Stimulated activated memory B cell treated with anti-CD40 and anti-IgM and Interleukin-4, amounts not matched to agents 10 μg/mL and 1 μg/mL and 100 μg/mL, for 72 hours (primary cell): ENCODE results near the gene KIRREL2.
"Not testable (repeated sequence)": the region's sequence is repeated elsewhere in the genome, so short reads cannot be mapped to it uniquely, and the experiment has no call there.

ENCODE experiments used
- ATAC-seq: fragments of 150-1000 bp; cut with Tn5 transposase; 2 replicates; pipeline ENCODE4 v1.10.0; 2021
- H3K27ac Mint-ChIP-seq: one replicate; pipeline ENCODE4 v1.8.0; 2022; ENCODE audit warnings: mild to moderate bottlenecking, mixed read lengths
- H3K27me3 Mint-ChIP-seq: one replicate; pipeline ENCODE4 v1.8.0; 2022; ENCODE audit warnings: mixed read lengths
- H3K36me3 Mint-ChIP-seq: one replicate; pipeline ENCODE4 v1.8.0; 2022; ENCODE audit warnings: mixed read lengths
- H3K4me1 Mint-ChIP-seq: one replicate; pipeline ENCODE4 v1.8.0; 2022; ENCODE audit warnings: mixed read lengths
- H3K4me3 Mint-ChIP-seq: one replicate; pipeline ENCODE4 v1.8.0; 2022; ENCODE audit warnings: mild to moderate bottlenecking, moderate library complexity, mixed read lengths
- H3K9me3 Mint-ChIP-seq: one replicate; pipeline ENCODE4 v1.8.0; 2022; ENCODE audit warnings: mixed read lengths

The KIRREL2 gene

DNA sequence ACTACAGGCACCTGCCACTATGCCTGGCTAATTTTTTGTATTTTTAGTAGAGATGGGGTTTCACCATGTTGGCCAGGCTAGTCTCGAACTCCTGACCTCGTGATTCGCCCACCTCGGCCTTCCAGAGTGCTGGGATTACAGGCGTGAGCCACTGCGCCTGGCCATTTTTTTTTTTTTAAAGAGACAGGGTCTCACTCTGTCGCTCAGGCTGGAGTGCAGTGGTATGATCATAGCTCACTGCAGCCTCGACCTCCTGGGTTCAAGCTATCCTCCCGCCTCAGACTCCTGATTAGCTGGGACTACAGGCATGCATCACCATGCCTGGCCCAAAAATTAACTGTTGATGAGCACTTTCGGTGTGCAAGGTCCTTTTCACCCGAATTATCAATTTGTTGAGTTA lies 20.6 kb upstream of the KIRREL2 start:
- not testable (repeated sequence) for H3K27ac Mint-ChIP-seq

GRCh38 chr19:35841961-35842595 lies 14.6 kb upstream of the KIRREL2 start:
- ATAC-seq, result no peak
- H3K36me3 Mint-ChIP-seq, result no peaks in the 10 kb centered on the region
- no peak overlapping the region for H3K27ac Mint-ChIP-seq
- H3K4me3 Mint-ChIP-seq, result no peak overlapping the region
- peaks cover 22% of the 10 kb centered on the region for H3K4me1 Mint-ChIP-seq
- H3K9me3 Mint-ChIP-seq, result peaks cover 11% of the 10 kb centered on the region
- H3K27me3 Mint-ChIP-seq, result peaks cover 61% of the 10 kb centered on the region

More for the DNA sequence above, 20.6 kb upstream of the KIRREL2 start:
- peaks cover 48% of the 10 kb centered on the region for H3K27me3 Mint-ChIP-seq
- not testable (repeated sequence) for H3K4me3 Mint-ChIP-seq, H3K36me3 Mint-ChIP-seq, H3K9me3 Mint-ChIP-seq, H3K4me1 Mint-ChIP-seq, ATAC-seq

GRCh38 chr19:35842666-35843272 lies 13.9 kb upstream of the KIRREL2 start:
- peaks cover 61% of the 10 kb centered on the region for H3K27me3 Mint-ChIP-seq
- H3K4me1 Mint-ChIP-seq, result peaks cover 22% of the 10 kb centered on the region
- H3K4me3 Mint-ChIP-seq, result no peak overlapping the region
- no peak for ATAC-seq
- H3K9me3 Mint-ChIP-seq, result peaks cover 11% of the 10 kb centered on the region
- H3K27ac Mint-ChIP-seq, result no peak overlapping the region
- H3K36me3 Mint-ChIP-seq, result no peaks in the 10 kb centered on the region

DNA sequence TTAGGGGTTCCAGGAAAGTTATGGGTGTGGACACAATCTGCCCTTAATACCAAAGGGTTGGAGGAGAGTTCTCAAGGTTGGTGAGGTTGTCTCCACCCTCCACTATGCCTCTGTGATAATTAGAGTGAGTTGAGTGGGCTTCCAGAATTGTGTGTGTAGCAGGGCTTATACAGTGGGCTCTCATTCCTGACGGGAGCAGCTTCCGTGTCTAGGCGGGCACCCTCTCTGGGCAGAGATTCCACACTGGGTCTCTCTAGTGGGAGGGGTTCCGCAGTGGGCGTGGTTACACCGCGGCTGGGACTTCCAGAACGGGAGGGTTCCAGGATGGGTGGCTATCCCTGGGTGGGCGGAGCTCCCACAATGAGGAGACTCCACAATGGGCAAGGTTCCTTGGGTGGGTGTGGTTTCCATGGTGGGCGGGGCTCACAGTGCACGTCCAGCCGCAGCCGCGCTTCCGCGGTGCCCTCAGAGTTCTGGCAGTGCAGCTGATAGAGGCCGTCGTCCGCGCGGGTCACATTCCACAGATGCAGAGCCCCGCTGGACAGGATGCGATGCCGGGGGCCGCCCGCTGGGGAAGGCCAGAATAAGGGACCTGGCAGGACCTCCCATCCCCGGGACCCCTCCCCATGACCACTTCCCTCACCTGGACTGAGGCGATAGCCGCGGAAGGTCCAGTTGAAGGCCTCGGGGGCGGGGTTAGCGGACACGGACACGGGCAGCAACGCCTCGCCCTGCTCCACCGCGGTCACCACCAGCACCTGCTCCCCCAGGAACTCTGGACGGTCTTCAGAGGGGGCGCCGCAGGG lies 12.8 kb upstream of the KIRREL2 start:
- Mint-ChIP-seq H3K27me3 (peaks cover 71% of the 10 kb centered on the region), H3K4me1 (peaks cover 22% of the 10 kb centered on the region)

DNA sequence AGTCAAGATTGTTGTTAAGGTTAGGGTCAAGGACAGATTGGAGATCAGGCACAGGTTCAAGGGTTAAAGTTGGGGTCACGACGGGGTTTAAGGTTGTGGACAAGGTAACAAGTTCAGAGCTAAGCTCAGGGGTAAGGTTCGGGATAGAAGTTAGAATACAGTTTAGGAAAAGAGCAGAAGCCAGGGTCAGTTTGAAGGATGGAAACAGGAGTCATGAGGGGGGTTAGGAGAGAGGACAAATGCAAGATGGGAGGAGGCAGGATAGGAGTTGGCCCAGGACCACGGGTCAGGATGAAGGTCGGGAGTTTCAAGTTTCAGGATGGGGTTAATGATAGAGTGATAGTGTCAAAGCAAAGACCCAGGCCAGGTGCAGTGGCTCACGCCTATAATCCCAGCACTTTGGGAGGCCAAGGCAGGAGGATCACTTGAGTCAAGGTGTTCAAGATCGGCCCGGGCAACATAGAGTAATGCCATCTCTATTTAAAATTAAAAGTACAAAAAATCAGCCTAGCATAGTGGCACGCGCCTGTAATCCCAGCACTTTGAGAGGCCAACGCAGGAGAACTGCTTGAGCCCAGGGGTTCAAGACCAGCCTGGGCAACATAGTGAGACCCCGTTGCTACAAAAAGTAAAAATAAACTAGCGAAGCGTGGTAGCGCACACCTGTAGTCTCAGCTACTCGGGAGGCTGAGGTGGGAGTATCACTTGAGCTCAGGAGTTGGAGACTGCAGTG lies 12.1 kb upstream of the KIRREL2 start:
- peaks cover 79% of the 10 kb centered on the region for H3K27me3 Mint-ChIP-seq
- H3K36me3 Mint-ChIP-seq, result no peaks in the 10 kb centered on the region
- H3K4me3 Mint-ChIP-seq, result peak overlapping the region; percentile 52
- no peak for ATAC-seq
- peaks cover 11% of the 10 kb centered on the region for H3K9me3 Mint-ChIP-seq
- H3K27ac Mint-ChIP-seq, result no peak overlapping the region
- H3K4me1 Mint-ChIP-seq, result peaks cover 22% of the 10 kb centered on the region

More for the DNA sequence above, 12.8 kb upstream of the KIRREL2 start:
- Mint-ChIP-seq H3K27ac (no peak overlapping the region), H3K36me3 (no peaks in the 10 kb centered on the region), H3K4me3 (no peak overlapping the region), H3K9me3 (peaks cover 11% of the 10 kb centered on the region)
- ATAC-seq, result no peak

- Mint-ChIP-seq H3K27me3 (peaks cover 84% of the 10 kb centered on the region), H3K36me3 (no peaks in the 10 kb centered on the region), H3K4me1 (peaks cover 22% of the 10 kb centered on the region), H3K9me3 (peaks cover 11% of the 10 kb centered on the region), H3K27ac (no peak overlapping the region), H3K4me3 (peak overlapping the region; percentile 52)
- peak; percentile 25 for ATAC-seq
These were observed 11.3 kb upstream of the KIRREL2 start for GRCh38 chr19:35845215-35846037.

- no peak for ATAC-seq
- H3K4me3 Mint-ChIP-seq, result peak overlapping the region; percentile 25
- peaks cover 26% of the 10 kb centered on the region for H3K4me1 Mint-ChIP-seq
- no peaks in the 10 kb centered on the region for H3K36me3 Mint-ChIP-seq
- peaks cover 91% of the 10 kb centered on the region for H3K27me3 Mint-ChIP-seq
- H3K27ac Mint-ChIP-seq, result no peak overlapping the region
- peaks cover 11% of the 10 kb centered on the region for H3K9me3 Mint-ChIP-seq
These were observed 10.6 kb upstream of the KIRREL2 start for GRCh38 chr19:35846038-35846668.

DNA sequence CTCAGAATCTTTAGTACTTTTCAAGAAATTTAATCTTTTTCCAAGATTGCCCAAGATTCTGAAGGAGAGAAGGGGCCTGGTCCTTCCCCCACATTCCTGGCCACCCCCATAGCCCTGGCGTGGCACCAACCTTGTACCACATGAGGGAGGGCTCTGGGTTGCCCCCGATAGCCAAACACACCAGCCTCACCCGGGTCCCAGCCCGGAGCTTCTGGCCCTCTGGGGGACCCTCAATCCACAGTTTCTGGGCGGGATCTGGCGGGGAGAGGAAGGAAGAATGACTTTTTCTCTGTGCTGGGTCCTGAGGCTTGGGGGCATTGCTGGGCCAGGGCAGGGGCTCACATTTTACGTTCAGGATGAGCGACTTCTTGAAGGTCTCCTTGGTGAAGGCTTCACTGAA lies 8.8 kb upstream of the KIRREL2 start:
- ATAC-seq, result no peak
- Mint-ChIP-seq H3K4me3 (no peak overlapping the region), H3K27me3 (peaks cover 93% of the 10 kb centered on the region), H3K27ac (no peak overlapping the region), H3K9me3 (peaks cover 3% of the 10 kb centered on the region), H3K4me1 (peaks cover 26% of the 10 kb centered on the region), H3K36me3 (no peaks in the 10 kb centered on the region)

- no peak for ATAC-seq
- H3K9me3 Mint-ChIP-seq, result no peaks in the 10 kb centered on the region
- H3K27me3 Mint-ChIP-seq, result peaks cover 93% of the 10 kb centered on the region
- no peak overlapping the region for H3K27ac Mint-ChIP-seq
- H3K36me3 Mint-ChIP-seq, result no peaks in the 10 kb centered on the region
- no peak overlapping the region for H3K4me3 Mint-ChIP-seq
- H3K4me1 Mint-ChIP-seq, result peaks cover 26% of the 10 kb centered on the region
These were observed 8.2 kb upstream of the KIRREL2 start for GRCh38 chr19:35848486-35848885.

GRCh38 chr19:35848919-35849505 lies 7.7 kb upstream of the KIRREL2 start:
- H3K9me3 Mint-ChIP-seq, result no peaks in the 10 kb centered on the region
- no peak overlapping the region for H3K27ac Mint-ChIP-seq
- peak; percentile 2 for ATAC-seq
- H3K4me3 Mint-ChIP-seq, result no peak overlapping the region
- no peaks in the 10 kb centered on the region for H3K36me3 Mint-ChIP-seq
- peaks cover 26% of the 10 kb centered on the region for H3K4me1 Mint-ChIP-seq
- peaks cover 90% of the 10 kb centered on the region for H3K27me3 Mint-ChIP-seq

DNA sequence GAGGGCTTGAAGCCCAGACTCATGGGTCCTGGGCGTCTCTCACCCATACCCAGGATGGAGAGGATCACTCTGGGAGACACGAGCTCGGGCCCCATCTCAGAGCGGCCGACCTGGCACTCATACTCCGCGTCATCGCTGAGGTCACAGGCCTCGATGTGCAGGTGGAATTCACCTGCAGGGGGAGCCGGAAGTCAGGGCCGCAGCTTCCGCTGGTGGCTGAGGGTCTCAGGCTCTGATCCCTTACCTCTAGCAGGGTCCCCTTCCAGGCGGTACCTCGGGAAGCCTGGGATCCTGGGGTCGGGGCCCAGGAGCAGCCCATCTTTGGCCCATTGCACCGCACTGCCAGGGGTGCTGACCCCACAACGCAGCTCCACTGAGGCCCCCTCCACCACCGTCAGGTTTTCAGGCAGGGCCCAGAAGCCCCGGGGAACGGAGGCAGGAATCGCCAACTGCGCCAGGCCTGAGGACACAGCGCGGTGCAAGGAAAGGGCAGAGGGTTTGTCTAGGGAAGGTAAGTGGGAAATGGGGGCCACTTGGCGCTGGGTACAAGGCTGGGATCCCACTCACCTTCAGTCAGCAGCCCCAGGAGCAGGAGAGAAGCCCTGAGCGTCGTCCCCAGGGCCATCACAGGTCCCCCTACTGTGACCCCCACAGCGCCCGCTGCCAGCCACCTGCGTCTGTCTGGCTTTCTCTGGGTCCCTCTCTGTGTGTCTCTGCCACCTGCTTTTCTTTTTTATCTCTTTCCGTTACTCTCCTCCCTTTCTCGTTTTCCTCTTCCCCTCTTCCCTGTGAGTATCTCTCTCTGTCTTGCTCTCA lies 5.3 kb upstream of the KIRREL2 start:
- Mint-ChIP-seq H3K9me3 (no peaks in the 10 kb centered on the region), H3K27me3 (peaks cover 88% of the 10 kb centered on the region), H3K36me3 (no peaks in the 10 kb centered on the region), H3K4me3 (no peak overlapping the region), H3K27ac (no peak overlapping the region), H3K4me1 (peaks cover 9% of the 10 kb centered on the region)
- no peak for ATAC-seq

DNA sequence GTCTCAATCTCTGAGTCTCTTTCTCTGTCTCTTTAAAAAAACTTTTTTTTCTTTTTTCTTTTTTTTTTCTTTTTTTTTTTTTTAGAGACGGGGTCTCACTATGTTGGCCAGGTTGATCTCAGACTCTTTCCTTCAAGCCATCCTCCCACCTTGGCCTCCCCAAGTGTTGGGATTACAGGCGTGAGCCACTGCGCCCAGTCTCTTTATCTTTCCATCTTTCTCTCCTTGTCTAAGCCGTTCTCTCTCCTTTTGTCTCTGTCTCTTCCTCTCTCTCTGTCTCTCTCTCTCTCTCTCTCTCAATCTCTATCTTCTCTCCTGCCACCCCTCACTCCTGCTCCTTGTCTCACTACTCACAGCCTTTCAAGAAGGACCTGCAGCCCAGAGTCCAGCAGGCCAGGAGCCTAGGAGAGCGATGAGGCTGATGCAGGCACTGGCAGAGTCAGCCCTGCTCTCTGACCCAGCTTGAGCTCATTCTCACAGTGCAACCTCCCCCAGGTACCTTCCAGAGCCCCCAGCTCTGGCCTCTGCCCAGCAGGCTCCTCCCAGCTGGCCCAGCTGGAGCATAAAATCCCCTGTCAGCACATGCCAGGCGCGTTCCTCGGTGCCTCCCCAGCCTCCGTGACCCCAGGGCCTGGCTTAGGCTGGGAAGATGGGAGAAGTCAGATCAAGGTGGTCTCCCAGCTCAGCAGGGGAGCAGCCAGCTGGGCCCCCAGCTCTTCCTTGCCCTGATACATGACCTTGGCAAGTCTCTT lies 4.5 kb upstream of the KIRREL2 start, which contains the start of gene NPHS1:
TSS of gene NPHS1 (minus strand) at position 476 of the 752 bp plus-strand sequence. CDS start 667 bp downstream, outside the sequence.
- no peak for ATAC-seq
- peaks cover 88% of the 10 kb centered on the region for H3K27me3 Mint-ChIP-seq
- H3K36me3 Mint-ChIP-seq, result no peaks in the 10 kb centered on the region
- peaks cover 11% of the 10 kb centered on the region for H3K4me1 Mint-ChIP-seq
- H3K4me3 Mint-ChIP-seq, result no peak within 1 kb of the TSS
- H3K27ac Mint-ChIP-seq, result no peak within 1 kb of the TSS
- no peaks in the 10 kb centered on the region for H3K9me3 Mint-ChIP-seq
